Left cardiac atrium (tissue), 4 donors: ENCODE results near the gene ATAD1. TPM values are rescaled to one million over a fixed set of nuclear protein-coding genes. Genes with fewer than 3 reads are reported as not detected.

Experiments used
- ATAC-seq, 2 donors: fragments of 200-7000 bp; cut with Tn5 transposase; one replicate each; pipeline ENCODE4 v1.9.1; 2020; ENCODE audit warnings: mild to moderate bottlenecking in 2 of 2, moderate library complexity in 2 of 2
- DNase-seq: peaks from one replicate; pipeline ENCODE4 v3.0.0-alpha.2; 2020
- intact Hi-C, 2 donors: fragments of 100-400 bp; cut with DNase I; formaldehyde crosslinking; loops; one replicate each; pipeline versions ENCODE4 v1.14.1 to v1.15.1; 2022 to 2023
- total RNA-seq, 2 donors: library from RNA; stranded (reverse); fragmentation: NEBNext Ultra II Directional; extraction: Animal tissue kit (Norgen Biotek cat#: 25700); gene quantifications; one replicate each; pipeline ENCODE4 v1.2.1, GENCODE V29; 2021
- donor health status: DM: no; HTN: yes; CAD: no.
- donor health status: DM: no; HTN: yes; CAD: no; lungs with severe emphysema.
- donor health status: DM: yes; HTN: yes; CAD: no.
- donor health status: Dilated cardiomyopathy.

Gene ATAD1
- total RNA-seq, 2 donors from 2014 or later, result 84.9 to 150 TPM

DNA sequence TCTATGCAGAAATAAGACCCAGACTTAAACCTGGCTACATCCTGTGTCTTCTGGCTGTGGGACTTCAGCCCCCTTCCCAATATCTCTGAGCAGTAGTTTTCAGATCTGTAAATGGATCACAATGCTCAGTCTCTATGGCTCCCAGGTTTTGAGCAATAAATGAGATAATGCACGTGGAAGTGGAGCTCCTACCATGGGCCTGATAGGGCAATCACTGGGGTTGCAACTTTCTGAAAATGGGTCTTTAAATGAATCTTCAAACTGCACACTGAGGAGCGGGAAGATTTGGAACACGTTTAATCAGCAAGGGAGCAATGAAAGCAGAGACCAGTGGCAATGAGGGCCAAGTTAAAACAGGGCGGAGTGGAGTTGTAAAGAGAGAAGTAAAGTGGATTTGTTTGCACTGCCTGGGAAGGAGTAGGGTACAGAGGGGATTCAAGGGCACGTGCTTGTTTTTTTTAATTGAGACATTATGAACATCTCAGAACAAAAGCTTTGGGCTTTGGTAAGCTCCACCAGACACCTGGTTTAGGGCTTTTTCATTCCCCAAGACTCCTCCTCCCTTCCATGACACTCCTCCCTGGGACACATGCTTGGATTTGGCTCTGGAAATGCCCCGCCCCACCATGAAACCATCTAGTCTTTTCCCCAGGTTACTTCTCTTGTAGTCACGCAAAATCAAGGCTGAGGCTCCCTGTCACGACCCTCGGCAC lies 115.6 kb downstream of the ATAD1 start:
- DNase-seq (no peak), ATAC-seq (no peak)
- intact Hi-C loops, result no loop called here

Other genes with a start within 250 kb of the ATAD1 start
- 10 to 100 TPM; 14.7 to 24.0 TPM for gene PAPSS2, start 158.3 kb downstream of the ATAD1 start, total RNA-seq
- under 1 TPM; 0.56 to 0.58 TPM for gene KLLN, start 45.3 kb upstream of the ATAD1 start, total RNA-seq
- 10 to 100 TPM; 76.7 to 79.7 TPM for gene PTEN, start 45.4 kb upstream of the ATAD1 start, total RNA-seq